ENCODE results near the gene CD209. TPM values are rescaled to one million over a fixed set of nuclear protein-coding genes. Genes with fewer than 3 reads are reported as not detected.

The CD209 gene
- total and polyA plus RNA-seq, 9 of the 15 experiments (the other 6 are each of a cell fraction or from before 2014, with no cell fraction given), result 0.01 TPM; not detected in 8

- TF ChIP-seq JUND (IDR thresholded peaks at IDR 0.05; ENCODE audit: borderline replicate concordance, low read depth, low read length), result no peak
- TF ChIP-seq JUND (tag; IDR thresholded peaks at IDR 0.05; ENCODE audit: borderline replicate concordance, low read depth, low read length), result no peak
- 0 out of 2 replicates have a peak, but pooled peaks have one; percentile 11 for TF ChIP-seq MCM3 (IDR thresholded peaks at IDR 0.05)
- no peak overlapping the region for H2AFZ ChIP-seq (ENCODE audit: low read depth, low read length)
- H3K4me2 ChIP-seq (ENCODE audit: insufficient read depth, low read length), result no peak overlapping the region
- intact Hi-C loops (cut with micrococcal nuclease) (no loop called here), in situ Hi-C loops (cut with MboI) (no loop called here)
- H3K79me2 ChIP-seq (ENCODE audit: control insufficient read depth, insufficient read depth, low read length), result no peaks in the 10 kb centered on the region
- ATAC-seq (no peak), FAIRE-seq (no peak), DNase-seq (ENCODE audit: extremely low read depth in 1 of 4, low spot score in 3 of 4) (no peak)
- no peak overlapping the region for H3K4me3 ChIP-seq
- WGBS (ENCODE audit: insufficient coverage, low coverage, missing lambda C conversion rate), result under 1% methylated on average over 13 of the region's 13 CpGs
- H4K20me1 ChIP-seq (replicated peaks; ENCODE audit: control insufficient read depth, insufficient read depth, low read length), result no peaks in the 10 kb centered on the region
- H3K36me3 ChIP-seq (ENCODE audit: control insufficient read depth, insufficient read depth, low read length), result no peaks in the 10 kb centered on the region
- H3K27ac ChIP-seq (ENCODE audit: extremely low read depth, low read depth, low read length), result no peak overlapping the region
- no TSS peak for BruUV-seq (replicated peaks)
- H3K9me1 ChIP-seq (ENCODE audit: control insufficient read depth, insufficient read depth, low read length), result no peaks in the 10 kb centered on the region
- ChIA-PET CTCF (ENCODE audit: low intra/inter-chr PET ratio) (no interaction called here), POLR2A (interaction anchor here (1.3 kb wide), 1 partner anchor 12 kb away, joined by 3 read pairs; the partner anchor contains the start of gene TRAPPC5)
- H3K9me3 ChIP-seq (replicated peaks; ENCODE audit: control insufficient read depth, insufficient read depth, low read depth, low read length), result peaks cover 3% of the 10 kb centered on the region
- peaks cover 12 to 70% of the 10 kb centered on the region in 2 experiments; a peak in 4 of 5 replicates for H3K27me3 ChIP-seq (ENCODE audit: control insufficient read depth in 2 of 2, insufficient read depth in 2 of 2, low read length in 2 of 2)
- H3K9ac ChIP-seq (ENCODE audit: insufficient read depth in 1 of 2, low read depth in 2 of 2, low read length in 2 of 2), result no peak overlapping the region
- H3K4me1 ChIP-seq (replicated peaks in 1 of 2; ENCODE audit: control insufficient read depth in 2 of 2, insufficient read depth in 2 of 2, low read length in 2 of 2), result peaks cover 0 to 8% of the 10 kb centered on the region in 2 experiments; a peak in 2 of 5 replicates
These were observed 54.8 kb downstream of the CD209 start for GRCh38 chr19:7692417-7693088.

GRCh38 chr19:7691497-7691896, 55.8 kb downstream of the CD209 start:
- no peak for FAIRE-seq
- H3K4me2 ChIP-seq (ENCODE audit: insufficient read depth, low read length), result no peak overlapping the region
- no peak for TF ChIP-seq ZBTB7A (IDR thresholded peaks at IDR 0.05; ENCODE audit: borderline replicate concordance, control insufficient read depth, low read depth, low read length)
- TF ChIP-seq GABPB2 (CRISPR knock-in tag; conservative IDR thresholded peaks at IDR 0.05), result no peak
- no peak for TF ChIP-seq ZNF644 (tag; IDR thresholded peaks at IDR 0.05; ENCODE audit: low read depth)
- TF ChIP-seq, protein P1, sequence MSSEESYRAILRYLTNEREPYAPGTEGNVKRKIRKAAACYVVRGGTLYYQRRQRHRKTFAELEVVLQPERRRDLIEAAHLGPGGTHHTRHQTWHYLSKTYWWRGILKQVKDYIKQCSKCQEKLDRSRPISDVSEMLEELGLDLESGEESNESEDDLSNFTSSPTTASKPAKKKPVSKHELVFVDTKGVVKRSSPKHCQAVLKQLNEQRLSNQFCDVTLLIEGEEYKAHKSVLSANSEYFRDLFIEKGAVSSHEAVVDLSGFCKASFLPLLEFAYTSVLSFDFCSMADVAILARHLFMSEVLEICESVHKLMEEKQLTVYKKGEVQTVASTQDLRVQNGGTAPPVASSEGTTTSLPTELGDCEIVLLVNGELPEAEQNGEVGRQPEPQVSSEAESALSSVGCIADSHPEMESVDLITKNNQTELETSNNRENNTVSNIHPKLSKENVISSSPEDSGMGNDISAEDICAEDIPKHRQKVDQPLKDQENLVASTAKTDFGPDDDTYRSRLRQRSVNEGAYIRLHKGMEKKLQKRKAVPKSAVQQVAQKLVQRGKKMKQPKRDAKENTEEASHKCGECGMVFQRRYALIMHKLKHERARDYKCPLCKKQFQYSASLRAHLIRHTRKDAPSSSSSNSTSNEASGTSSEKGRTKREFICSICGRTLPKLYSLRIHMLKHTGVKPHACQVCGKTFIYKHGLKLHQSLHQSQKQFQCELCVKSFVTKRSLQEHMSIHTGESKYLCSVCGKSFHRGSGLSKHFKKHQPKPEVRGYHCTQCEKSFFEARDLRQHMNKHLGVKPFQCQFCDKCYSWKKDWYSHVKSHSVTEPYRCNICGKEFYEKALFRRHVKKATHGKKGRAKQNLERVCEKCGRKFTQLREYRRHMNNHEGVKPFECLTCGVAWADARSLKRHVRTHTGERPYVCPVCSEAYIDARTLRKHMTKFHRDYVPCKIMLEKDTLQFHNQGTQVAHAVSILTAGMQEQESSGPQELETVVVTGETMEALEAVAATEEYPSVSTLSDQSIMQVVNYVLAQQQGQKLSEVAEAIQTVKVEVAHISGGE (CRISPR knock-in tag; IDR thresholded peaks at IDR 0.05), result no peak
- TF ChIP-seq ARID2 (IDR thresholded peaks at IDR 0.05), result no peak
- TF ChIP-seq ZNF639 (CRISPR knock-in tag; conservative IDR thresholded peaks at IDR 0.05 in 1 of 2, IDR thresholded peaks at IDR 0.05 in 1 of 2), result no peak
- TF ChIP-seq ZBTB17 (CRISPR knock-in tag; IDR thresholded peaks at IDR 0.05), result no peak

More at GRCh38 chr19:7691497-7691896, 55.8 kb downstream of the CD209 start:
- peaks cover 0 to 11% of the 10 kb centered on the region in 2 experiments; a peak in 1 of 5 replicates for H3K4me1 ChIP-seq (replicated peaks in 1 of 2; ENCODE audit: control insufficient read depth in 2 of 2, insufficient read depth in 2 of 2, low read length in 2 of 2)
- H3K9me3 ChIP-seq (replicated peaks; ENCODE audit: control insufficient read depth, insufficient read depth, low read depth, low read length), result peaks cover 3% of the 10 kb centered on the region
- H4K20me1 ChIP-seq (replicated peaks; ENCODE audit: control insufficient read depth, insufficient read depth, low read length), result no peaks in the 10 kb centered on the region
- no peak overlapping the region for H3K9ac ChIP-seq (ENCODE audit: insufficient read depth in 1 of 2, low read depth in 2 of 2, low read length in 2 of 2)
- DNase-seq (ENCODE audit: extremely low read depth in 1 of 4, low spot score in 3 of 4) (no peak), ATAC-seq (no peak)
- peaks cover 6 to 67% of the 10 kb centered on the region in 2 experiments; a peak in 4 of 5 replicates for H3K27me3 ChIP-seq (ENCODE audit: control insufficient read depth in 2 of 2, insufficient read depth in 2 of 2, low read length in 2 of 2)
- H3K9me1 ChIP-seq (ENCODE audit: control insufficient read depth, insufficient read depth, low read length), result no peaks in the 10 kb centered on the region
- BruUV-seq (replicated peaks), result no TSS peak
- H3K27ac ChIP-seq (ENCODE audit: extremely low read depth, low read depth, low read length), result no peak overlapping the region
- H3K79me2 ChIP-seq (ENCODE audit: control insufficient read depth, insufficient read depth, low read length), result no peaks in the 10 kb centered on the region
- no peak overlapping the region for H2AFZ ChIP-seq (ENCODE audit: low read depth, low read length)
- in situ Hi-C loops (cut with MboI), result no loop called here
- no peak overlapping the region for H3K4me3 ChIP-seq
- H3K36me3 ChIP-seq (ENCODE audit: control insufficient read depth, insufficient read depth, low read length), result no peaks in the 10 kb centered on the region
- POLR2A ChIA-PET, result interaction anchor here (0.7 kb wide), 1 partner anchor 45 kb away, joined by 4 read pairs; no protein-coding TSS in a partner anchor
- intact Hi-C loops (cut with micrococcal nuclease), result no loop called here
- CTCF ChIA-PET (ENCODE audit: low intra/inter-chr PET ratio), result no interaction called here

All from K562 (cell line).